Measurements from ENCODE around the gene BCAT1.
"Not testable (repeated sequence)": the region's sequence is repeated elsewhere in the genome, so short reads cannot be mapped to it uniquely, and the experiment has no call there.

BCAT1 gene

GRCh38 chr12:24979329-24979728 lies 30.4 kb upstream of the BCAT1 start:
- no peaks in the 10 kb centered on the region for H3K27me3 ChIP-seq (ENCODE audit: insufficient read depth, low read length)
- H3K9me3 ChIP-seq (ENCODE audit: insufficient read depth, low read depth, low read length) = peaks cover 6% of the 10 kb centered on the region; the same call in 1 of the 2 replicates
- no peaks in the 10 kb centered on the region for H3K4me1 ChIP-seq (ENCODE audit: insufficient read depth, low read length)
- H3K36me3 ChIP-seq (ENCODE audit: insufficient read depth, low read depth, low read length) = no peaks in the 10 kb centered on the region
- H3K9ac ChIP-seq (ENCODE audit: low read depth, low read length) = no peak overlapping the region
- no peak overlapping the region for H3K27ac ChIP-seq (ENCODE audit: low read length)
- no peak overlapping the region for H3K4me3 ChIP-seq (ENCODE audit: low read length)

- Histone ChIP-seq H3K9me3 (ENCODE audit: insufficient read depth, low read depth, low read length) (no peaks in the 10 kb centered on the region), H3K4me3 (ENCODE audit: low read length) (no peak overlapping the region), H3K9ac (ENCODE audit: low read depth, low read length) (no peak overlapping the region), H3K4me1 (ENCODE audit: insufficient read depth, low read length) (no peaks in the 10 kb centered on the region), H3K27ac (ENCODE audit: low read length) (no peak overlapping the region), H3K36me3 (ENCODE audit: insufficient read depth, low read depth, low read length) (no peaks in the 10 kb centered on the region), H3K27me3 (ENCODE audit: insufficient read depth, low read length) (no peaks in the 10 kb centered on the region)
Measured at GRCh38 chr12:24977711-24978110, 28.8 kb upstream of the BCAT1 start.

- H3K9me3 ChIP-seq (ENCODE audit: insufficient read depth, low read depth, low read length) = no peaks in the 10 kb centered on the region
- H3K9ac ChIP-seq (ENCODE audit: low read depth, low read length) = no peak overlapping the region
- no peak overlapping the region for H3K4me3 ChIP-seq (ENCODE audit: low read length)
- H3K36me3 ChIP-seq (ENCODE audit: insufficient read depth, low read depth, low read length) = no peaks in the 10 kb centered on the region
- no peaks in the 10 kb centered on the region for H3K4me1 ChIP-seq (ENCODE audit: insufficient read depth, low read length)
- H3K27me3 ChIP-seq (ENCODE audit: insufficient read depth, low read length) = no peaks in the 10 kb centered on the region
- H3K27ac ChIP-seq (ENCODE audit: low read length) = no peak overlapping the region
Measured at GRCh38 chr12:24977060-24977459, 28.2 kb upstream of the BCAT1 start.

- H3K27me3 ChIP-seq (ENCODE audit: insufficient read depth, low read length) = no peaks in the 10 kb centered on the region
- H3K9ac ChIP-seq (ENCODE audit: low read depth, low read length) = no peak overlapping the region
- H3K36me3 ChIP-seq (ENCODE audit: insufficient read depth, low read depth, low read length) = no peaks in the 10 kb centered on the region
- H3K4me1 ChIP-seq (ENCODE audit: insufficient read depth, low read length) = no peaks in the 10 kb centered on the region
- H3K9me3 ChIP-seq (ENCODE audit: insufficient read depth, low read depth, low read length) = no peaks in the 10 kb centered on the region
- no peak overlapping the region for H3K27ac ChIP-seq (ENCODE audit: low read length)
- no peak overlapping the region for H3K4me3 ChIP-seq (ENCODE audit: low read length)
Measured at GRCh38 chr12:24975425-24975824, 26.5 kb upstream of the BCAT1 start.

DNA sequence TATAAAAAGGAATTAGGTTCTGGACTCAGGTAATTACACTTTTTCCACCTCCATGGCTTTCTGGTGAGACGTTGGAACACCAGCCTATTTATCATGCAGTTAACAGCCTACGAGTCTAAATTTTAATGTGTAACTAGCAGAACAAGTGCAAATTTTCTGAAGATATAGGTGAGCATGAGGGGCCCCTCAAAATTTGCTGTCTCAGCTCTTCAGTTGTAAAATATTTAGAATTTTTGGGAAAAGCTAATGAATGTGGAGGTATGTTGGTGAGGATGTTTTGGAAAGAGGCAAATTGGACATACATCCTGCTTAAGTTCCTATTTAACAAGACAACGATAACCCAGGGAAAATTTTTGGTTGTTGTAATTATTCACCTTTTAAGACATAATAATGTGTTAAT lies 25.3 kb upstream of the BCAT1 start:
- no peak overlapping the region for H3K27ac ChIP-seq (ENCODE audit: low read length)
- no peak overlapping the region for H3K9ac ChIP-seq (ENCODE audit: low read depth, low read length)
- H3K4me3 ChIP-seq (ENCODE audit: low read length) = no peak overlapping the region
- no peaks in the 10 kb centered on the region for H3K36me3 ChIP-seq (ENCODE audit: insufficient read depth, low read depth, low read length)
- H3K9me3 ChIP-seq (ENCODE audit: insufficient read depth, low read depth, low read length) = peaks cover 5% of the 10 kb centered on the region; the same call in 1 of the 2 replicates
- no peaks in the 10 kb centered on the region for H3K4me1 ChIP-seq (ENCODE audit: insufficient read depth, low read length)
- H3K27me3 ChIP-seq (ENCODE audit: insufficient read depth, low read length) = no peaks in the 10 kb centered on the region

- Histone ChIP-seq H3K27me3 (ENCODE audit: insufficient read depth, low read length) (no peaks in the 10 kb centered on the region), H3K36me3 (ENCODE audit: insufficient read depth, low read depth, low read length) (no peaks in the 10 kb centered on the region), H3K9me3 (ENCODE audit: insufficient read depth, low read depth, low read length) (peaks cover 5% of the 10 kb centered on the region; the same call in 1 of the 2 replicates), H3K9ac (ENCODE audit: low read depth, low read length) (no peak overlapping the region), H3K4me1 (ENCODE audit: insufficient read depth, low read length) (no peaks in the 10 kb centered on the region), H3K4me3 (ENCODE audit: low read length) (no peak overlapping the region), H3K27ac (ENCODE audit: low read length) (no peak overlapping the region)
Measured at GRCh38 chr12:24972078-24972477, 23.2 kb upstream of the BCAT1 start.

DNA sequence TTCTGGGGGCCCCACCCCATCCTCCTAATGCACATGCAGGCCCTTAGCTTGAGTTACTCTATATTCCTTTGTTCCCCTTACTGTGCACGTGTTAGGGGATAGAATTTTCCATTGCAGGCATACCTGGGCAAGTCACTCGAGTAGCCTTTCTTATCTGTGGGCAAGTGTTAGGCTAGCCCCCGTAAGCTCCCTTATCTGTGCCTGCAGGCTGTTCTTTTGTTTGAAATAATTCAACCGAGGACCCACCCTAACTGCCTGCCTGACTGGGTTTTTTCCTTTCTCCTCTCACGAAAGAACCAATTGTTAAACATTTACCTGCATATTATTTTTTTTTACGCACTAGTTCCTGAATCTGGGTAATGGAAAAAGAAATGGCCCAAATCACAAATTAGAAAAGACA lies 21.3 kb upstream of the BCAT1 start:
- Histone ChIP-seq H3K27ac (ENCODE audit: low read length) (no peak overlapping the region), H3K4me3 (ENCODE audit: low read length) (no peak overlapping the region), H3K9me3 (ENCODE audit: insufficient read depth, low read depth, low read length) (peaks cover 5% of the 10 kb centered on the region; the same call in 1 of the 2 replicates), H3K27me3 (ENCODE audit: insufficient read depth, low read length) (no peaks in the 10 kb centered on the region), H3K36me3 (ENCODE audit: insufficient read depth, low read depth, low read length) (no peaks in the 10 kb centered on the region), H3K9ac (ENCODE audit: low read depth, low read length) (no peak overlapping the region), H3K4me1 (ENCODE audit: insufficient read depth, low read length) (no peaks in the 10 kb centered on the region)

GRCh38 chr12:24966951-24967564 lies 18.2 kb upstream of the BCAT1 start:
- Histone ChIP-seq H3K9ac (ENCODE audit: low read depth, low read length) (no peak overlapping the region), H3K9me3 (ENCODE audit: insufficient read depth, low read depth, low read length) (peaks cover 11% of the 10 kb centered on the region), H3K4me3 (ENCODE audit: low read length) (no peak overlapping the region), H3K27ac (ENCODE audit: low read length) (no peak overlapping the region), H3K27me3 (ENCODE audit: insufficient read depth, low read length) (no peaks in the 10 kb centered on the region), H3K4me1 (ENCODE audit: insufficient read depth, low read length) (0 out of 2 replicates have a peak, but pooled peaks cover under 1% of the 10 kb centered on the region), H3K36me3 (ENCODE audit: insufficient read depth, low read depth, low read length) (no peaks in the 10 kb centered on the region)

DNA sequence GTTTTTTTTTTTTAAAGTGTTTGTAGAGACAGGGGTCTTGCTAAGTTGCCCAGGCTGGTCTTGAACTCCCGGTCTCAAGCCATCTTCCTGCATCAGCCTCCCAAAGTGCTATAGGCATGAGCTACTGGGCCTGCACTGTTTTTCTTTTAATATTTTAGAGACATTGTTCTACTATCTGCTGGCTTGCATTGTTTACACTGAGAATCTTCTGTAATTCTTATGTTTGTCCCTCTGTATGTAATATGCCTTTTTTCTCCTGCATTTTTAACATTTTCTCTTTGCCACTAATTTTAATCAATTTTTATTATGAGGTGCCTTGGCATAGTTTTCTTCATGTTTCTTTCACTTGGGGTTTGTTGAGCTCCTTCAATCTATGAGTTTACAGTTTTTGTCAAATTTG lies 15.4 kb upstream of the BCAT1 start:
- Histone ChIP-seq H3K36me3 (ENCODE audit: insufficient read depth, low read depth, low read length) (no peaks in the 10 kb centered on the region), H3K9ac (ENCODE audit: low read depth, low read length) (no peak overlapping the region), H3K4me1 (ENCODE audit: insufficient read depth, low read length) (0 out of 2 replicates have a peak, but pooled peaks cover 3% of the 10 kb centered on the region), H3K4me3 (ENCODE audit: low read length) (no peak overlapping the region), H3K27me3 (ENCODE audit: insufficient read depth, low read length) (no peaks in the 10 kb centered on the region), H3K27ac (ENCODE audit: low read length) (no peak overlapping the region), H3K9me3 (ENCODE audit: insufficient read depth, low read depth, low read length) (peaks cover 6% of the 10 kb centered on the region)

GRCh38 chr12:24960222-24960855 lies 11.4 kb upstream of the BCAT1 start:
- 0 out of 2 replicates have a peak, but pooled peaks cover 3% of the 10 kb centered on the region for H3K4me1 ChIP-seq (ENCODE audit: insufficient read depth, low read length)
- H3K27ac ChIP-seq (ENCODE audit: low read length) = no peak overlapping the region
- H3K27me3 ChIP-seq (ENCODE audit: insufficient read depth, low read length) = no peaks in the 10 kb centered on the region
- H3K9me3 ChIP-seq (ENCODE audit: insufficient read depth, low read depth, low read length) = peaks cover 6% of the 10 kb centered on the region
- no peak overlapping the region for H3K9ac ChIP-seq (ENCODE audit: low read depth, low read length)
- no peak overlapping the region for H3K4me3 ChIP-seq (ENCODE audit: low read length)
- H3K36me3 ChIP-seq (ENCODE audit: insufficient read depth, low read depth, low read length) = no peaks in the 10 kb centered on the region

- H3K4me1 ChIP-seq (ENCODE audit: insufficient read depth, low read length); H3K9ac ChIP-seq (ENCODE audit: low read depth, low read length); H3K4me3 ChIP-seq (ENCODE audit: low read length): not testable (repeated sequence)
Measured at GRCh38 chr12:24956351-24956750, 7.5 kb upstream of the BCAT1 start.

DNA sequence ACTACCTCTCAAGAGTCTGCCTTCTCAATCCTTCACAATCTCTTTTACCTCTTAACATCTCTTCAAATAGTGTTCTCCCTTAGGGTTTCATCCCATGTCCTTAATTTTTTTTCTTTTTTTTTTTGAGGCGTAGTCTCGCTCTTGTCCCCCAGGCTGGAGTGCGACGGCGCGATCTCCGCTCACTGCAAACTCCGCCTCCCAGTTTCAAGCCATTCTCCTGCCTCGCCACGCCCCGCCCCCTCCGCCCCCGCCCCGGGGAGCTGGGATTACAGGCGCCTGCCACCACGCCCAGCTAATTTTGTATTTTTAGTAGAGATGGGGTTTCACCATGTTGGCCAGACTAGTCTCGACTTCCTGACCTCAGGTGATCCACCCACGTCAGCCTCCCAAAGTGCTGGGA lies 7.0 kb upstream of the BCAT1 start:
- Histone ChIP-seq H3K4me1 (ENCODE audit: insufficient read depth, low read length) (no peaks in the 10 kb centered on the region), H3K9ac (ENCODE audit: low read depth, low read length) (no peak overlapping the region), H3K27me3 (ENCODE audit: insufficient read depth, low read length) (no peaks in the 10 kb centered on the region), H3K9me3 (ENCODE audit: insufficient read depth, low read depth, low read length) (no peaks in the 10 kb centered on the region), H3K36me3 (ENCODE audit: insufficient read depth, low read depth, low read length) (no peaks in the 10 kb centered on the region), H3K27ac (ENCODE audit: low read length) (no peak overlapping the region), H3K4me3 (ENCODE audit: low read length) (no peak overlapping the region)

More at GRCh38 chr12:24956351-24956750, 7.5 kb upstream of the BCAT1 start:
- H3K27me3 ChIP-seq (ENCODE audit: insufficient read depth, low read length); H3K27ac ChIP-seq (ENCODE audit: low read length); H3K36me3 ChIP-seq (ENCODE audit: insufficient read depth, low read depth, low read length); H3K9me3 ChIP-seq (ENCODE audit: insufficient read depth, low read depth, low read length): not testable (repeated sequence)
